Measurements from ENCODE around the gene EEF2.
A peak's percentile ranks its signal among the peaks of the same experiment; 100 is the strongest.

EEF2 gene

GRCh38 chr19:3984908-3985642 is at the start of gene EEF2:
Gene EEF2 (minus strand): TSS chr19:3985463. CDS start chr19:3985380, 83 bp downstream.
- DNase-seq (ENCODE audit: low spot score) = peak; percentile 90

GRCh38 chr19:4034048-4035017 is 49.1 kb upstream of the EEF2 start:
- peak; percentile 94 for DNase-seq (ENCODE audit: low spot score)

GRCh38 chr19:4033028-4033956 is 48.0 kb upstream of the EEF2 start:
- DNase-seq (ENCODE audit: low spot score) = no peak

- DNase-seq (ENCODE audit: low spot score) = no peak
These were observed 47.2 kb upstream of the EEF2 start for GRCh38 chr19:4032436-4032835.

- no peak for DNase-seq (ENCODE audit: low spot score)
These were observed 46.2 kb upstream of the EEF2 start for GRCh38 chr19:4031420-4031819.

- no peak for DNase-seq (ENCODE audit: low spot score)
These were observed 45.7 kb upstream of the EEF2 start for GRCh38 chr19:4030981-4031380.

- no peak for DNase-seq (ENCODE audit: low spot score)
These were observed 45.3 kb upstream of the EEF2 start for GRCh38 chr19:4030552-4030951.

- no peak for DNase-seq (ENCODE audit: low spot score)
These were observed 44.0 kb upstream of the EEF2 start for GRCh38 chr19:4029247-4029614.

GRCh38 chr19:4028334-4029246 is 43.3 kb upstream of the EEF2 start:
- no peak for DNase-seq (ENCODE audit: low spot score)

GRCh38 chr19:4027146-4027545 is 41.9 kb upstream of the EEF2 start:
- no peak for DNase-seq (ENCODE audit: low spot score)

GRCh38 chr19:4025317-4025716 is 40.1 kb upstream of the EEF2 start:
- DNase-seq (ENCODE audit: low spot score) = no peak

- no peak for DNase-seq (ENCODE audit: low spot score)
These were observed 38.5 kb upstream of the EEF2 start for GRCh38 chr19:4023600-4024398.

GRCh38 chr19:4019578-4019977 is 34.3 kb upstream of the EEF2 start:
- no peak for DNase-seq (ENCODE audit: low spot score)

GRCh38 chr19:4018775-4019504 is 33.7 kb upstream of the EEF2 start:
- no peak for DNase-seq (ENCODE audit: low spot score)

- peak; percentile 50 for DNase-seq (ENCODE audit: low spot score)
These were observed 32.9 kb upstream of the EEF2 start for GRCh38 chr19:4018140-4018613.

- DNase-seq (ENCODE audit: low spot score) = no peak
These were observed 31.8 kb upstream of the EEF2 start for GRCh38 chr19:4016903-4017638.

- DNase-seq (ENCODE audit: low spot score) = peak; percentile 94
These were observed 31.2 kb upstream of the EEF2 start for GRCh38 chr19:4016486-4016885.

GRCh38 chr19:4015705-4016402 is 30.6 kb upstream of the EEF2 start:
- no peak for DNase-seq (ENCODE audit: low spot score)

Measured in Ammon's horn (tissue), 1 donor.